Transverse colon (tissue), 4 donors: ENCODE measurements around the gene CAMTA1. TPM values are rescaled to one million over a fixed set of nuclear protein-coding genes. Genes with fewer than 3 reads are reported as not detected.

Source experiments
- DNase-seq: peaks from one replicate; pipeline ENCODE4 v3.0.0-alpha.2; 2019
- H3K27ac ChIP-seq, 4 donors: fragments of 200-600 bp; sonication (generic); 2 replicates each; pipeline ENCODE4 v1.5.1; 2016 to 2018; ENCODE audit warnings: inconsistent platforms in 4 of 4
- H3K27me3 ChIP-seq: fragments of 200-600 bp; sonication (generic); 2 replicates; pipeline ENCODE4 v1.5.1; 2017; ENCODE audit warnings: inconsistent platforms
- H3K36me3 ChIP-seq, 4 donors: fragments of 200-600 bp; sonication (generic); 2 replicates each; pipeline ENCODE4 v1.5.1; 2017 to 2019; ENCODE audit warnings: inconsistent platforms in 4 of 4
- H3K4me1 ChIP-seq, 4 donors: fragments of 200-600 bp; sonication (generic); 2 replicates each; pipeline ENCODE4 v1.5.1; 2017 to 2020; ENCODE audit warnings: inconsistent platforms in 4 of 4
- H3K4me3 ChIP-seq, 4 donors: fragments of 200-600 bp; sonication (generic); 1 replicate in 1 of 4; 2 replicates in 3 of 4; pipeline versions ENCODE4 v1.5.1 to v1.6.1; 2017 to 2019; ENCODE audit warnings: inconsistent platforms in 4 of 4
- H3K9me3 ChIP-seq, 2 donors: fragments of 200-600 bp; sonication (generic); 2 replicates each; pipeline ENCODE4 v1.5.1; 2017 to 2019; ENCODE audit warnings: inconsistent platforms in 2 of 2
- EP300 ChIP-seq: sonication (generic); formaldehyde crosslinking; IDR thresholded peaks from one replicate; pipeline ENCODE4 v1.6.1; 2017; ENCODE audit warnings: antibody characterized with exemption, low read depth
- POLR2A ChIP-seq: fragments of 450-650 bp; IDR thresholded peaks from one replicate; pipeline ENCODE4 v1.6.1; 2016; ENCODE audit warnings: antibody characterized with exemption, mild to moderate bottlenecking, moderate library complexity
- POLR2AphosphoS5 ChIP-seq, 3 donors: sonication (generic); formaldehyde crosslinking; IDR thresholded peaks; one replicate each; pipeline ENCODE4 v1.6.1; 2016; ENCODE audit warnings: antibody characterized with exemption in 3 of 3
- WGBS, 2 donors: methylation state at CpG; one replicate each; pipeline ENCODE4 v1.1.5; 2018; ENCODE audit warnings: low coverage in 1 of 2; 5-methylcytosine and 5-hydroxymethylcytosine counted together
- in situ Hi-C, 4 donors: fragments of 200-750 bp; cut with MboI; loops; one replicate each; pipeline versions ENCODE4 v1.15.0 to v1.15.1; 2017; ENCODE audit warnings: low sequenced_read_pairs in 3 of 4, low pct_ligation_motif_present in 1 of 4, low pct_unique_long_range_greater_than_20kb in 1 of 4
- intact Hi-C: fragments of 100-400 bp; cut with DNase I; formaldehyde crosslinking; loops from one replicate; pipeline ENCODE4 v1.15.1; 2023; ENCODE audit warnings: low total_unique reads
- total RNA-seq, 4 donors: library from RNA; depleted of rRNA; stranded (reverse); fragments of >200 nt; gene quantifications; one replicate each; pipeline ENCODE4 v1.1.0, GENCODE V29; 2016
- TF ChIP-seq, protein P1 (sequence below), 5 experiments: fragments of 200-600 bp in 3 of 5; fragments of 450-650 bp in 2 of 5; sonication (generic) in 3 of 5; IDR thresholded peaks; 1 replicate in 2 of 5; 2 replicates in 3 of 5; pipeline ENCODE4 v1.5.1; 2016 to 2017; ENCODE audit warnings: antibody characterized with exemption in 5 of 5, inconsistent platforms in 3 of 5, mild to moderate bottlenecking in 2 of 5, moderate library complexity in 1 of 5

Gene CAMTA1
- total RNA-seq, 4 donors from 2014 or later, result 93.8 to 268 (median 130) TPM

DNA sequence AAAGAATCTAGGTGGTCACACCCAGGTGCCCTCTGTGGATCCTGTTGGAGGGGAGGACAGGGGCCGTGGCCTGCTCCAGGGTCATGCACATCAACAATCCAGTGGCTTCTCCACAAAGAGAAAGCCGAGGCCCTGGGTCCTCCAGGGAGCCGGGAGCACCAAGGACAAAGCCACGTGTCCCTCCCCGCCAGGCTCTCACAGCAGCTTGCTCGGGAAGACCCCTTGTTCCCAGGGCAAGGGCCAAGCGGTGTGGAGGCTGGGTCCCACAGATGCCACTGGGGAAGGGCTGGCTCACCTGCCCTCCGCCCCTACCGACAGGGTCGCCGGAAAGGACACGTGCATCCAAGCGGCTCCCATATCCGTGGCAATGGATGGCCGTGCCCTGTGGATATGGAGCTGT is 793.0 kb downstream of the CAMTA1 start:
- Histone ChIP-seq H3K27me3 (no peaks in the 10 kb centered on the region), H3K27ac (no peak overlapping the region), H3K9me3 (no peaks in the 10 kb centered on the region), H3K4me3 (no peak overlapping the region), H3K36me3 (no peaks in the 10 kb centered on the region), H3K4me1 (peaks cover 0 to 4% (median 2%) of the 10 kb centered on the region in 4 donors)
- in situ Hi-C loops, result no loop called here
- no peak for DNase-seq
- TF ChIP-seq EP300, result no peak
- no peak for TF ChIP-seq POLR2A
- TF ChIP-seq POLR2AphosphoS5 (IDR thresholded peaks at IDR 0.05), result no peak
- TF ChIP-seq, protein P1, sequence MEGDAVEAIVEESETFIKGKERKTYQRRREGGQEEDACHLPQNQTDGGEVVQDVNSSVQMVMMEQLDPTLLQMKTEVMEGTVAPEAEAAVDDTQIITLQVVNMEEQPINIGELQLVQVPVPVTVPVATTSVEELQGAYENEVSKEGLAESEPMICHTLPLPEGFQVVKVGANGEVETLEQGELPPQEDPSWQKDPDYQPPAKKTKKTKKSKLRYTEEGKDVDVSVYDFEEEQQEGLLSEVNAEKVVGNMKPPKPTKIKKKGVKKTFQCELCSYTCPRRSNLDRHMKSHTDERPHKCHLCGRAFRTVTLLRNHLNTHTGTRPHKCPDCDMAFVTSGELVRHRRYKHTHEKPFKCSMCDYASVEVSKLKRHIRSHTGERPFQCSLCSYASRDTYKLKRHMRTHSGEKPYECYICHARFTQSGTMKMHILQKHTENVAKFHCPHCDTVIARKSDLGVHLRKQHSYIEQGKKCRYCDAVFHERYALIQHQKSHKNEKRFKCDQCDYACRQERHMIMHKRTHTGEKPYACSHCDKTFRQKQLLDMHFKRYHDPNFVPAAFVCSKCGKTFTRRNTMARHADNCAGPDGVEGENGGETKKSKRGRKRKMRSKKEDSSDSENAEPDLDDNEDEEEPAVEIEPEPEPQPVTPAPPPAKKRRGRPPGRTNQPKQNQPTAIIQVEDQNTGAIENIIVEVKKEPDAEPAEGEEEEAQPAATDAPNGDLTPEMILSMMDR (IDR thresholded peaks at IDR 0.05), result no peak
- WGBS, 2 donors, result 92% methylated on average over 15 of the region's 15 CpGs; no CpG with 5 or more reads in 1 of the 2 donors
- intact Hi-C loops, result no loop called here

DNA sequence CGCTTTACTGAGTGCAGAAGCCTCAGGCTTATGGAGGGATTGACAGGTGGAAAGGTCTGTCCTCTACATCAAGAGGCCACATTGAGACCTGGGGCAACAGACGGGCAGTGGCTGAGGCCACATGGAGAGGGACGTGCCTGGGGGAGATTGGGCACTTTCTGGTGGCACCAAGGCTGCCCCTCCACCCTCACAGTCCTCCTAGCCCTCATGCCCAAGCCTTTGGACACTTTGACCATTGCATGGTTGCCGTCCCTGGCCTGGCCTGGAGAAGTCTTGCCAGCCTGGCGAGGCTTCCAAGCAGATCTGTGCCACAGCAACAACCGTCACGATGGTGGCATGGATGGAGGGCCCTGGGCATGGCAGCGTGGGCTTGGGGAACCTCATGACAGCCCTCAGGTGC is 793.8 kb downstream of the CAMTA1 start:
- Histone ChIP-seq H3K27ac (no peak overlapping the region), H3K4me1 (no peaks in the 10 kb centered on the region), H3K9me3 (no peaks in the 10 kb centered on the region), H3K36me3 (no peaks in the 10 kb centered on the region), H3K4me3 (no peak overlapping the region), H3K27me3 (no peaks in the 10 kb centered on the region)
- intact Hi-C loops (no loop called here), in situ Hi-C loops (no loop called here)
- 85% methylated on average over 8 of the region's 8 CpGs; no CpG with 5 or more reads in 1 of the 2 donors for WGBS, 2 donors
- TF ChIP-seq POLR2AphosphoS5 (IDR thresholded peaks at IDR 0.05) (no peak), POLR2A (no peak), EP300 (no peak)
- TF ChIP-seq, protein P1 (IDR thresholded peaks at IDR 0.05), result no peak
- no peak for DNase-seq

DNA sequence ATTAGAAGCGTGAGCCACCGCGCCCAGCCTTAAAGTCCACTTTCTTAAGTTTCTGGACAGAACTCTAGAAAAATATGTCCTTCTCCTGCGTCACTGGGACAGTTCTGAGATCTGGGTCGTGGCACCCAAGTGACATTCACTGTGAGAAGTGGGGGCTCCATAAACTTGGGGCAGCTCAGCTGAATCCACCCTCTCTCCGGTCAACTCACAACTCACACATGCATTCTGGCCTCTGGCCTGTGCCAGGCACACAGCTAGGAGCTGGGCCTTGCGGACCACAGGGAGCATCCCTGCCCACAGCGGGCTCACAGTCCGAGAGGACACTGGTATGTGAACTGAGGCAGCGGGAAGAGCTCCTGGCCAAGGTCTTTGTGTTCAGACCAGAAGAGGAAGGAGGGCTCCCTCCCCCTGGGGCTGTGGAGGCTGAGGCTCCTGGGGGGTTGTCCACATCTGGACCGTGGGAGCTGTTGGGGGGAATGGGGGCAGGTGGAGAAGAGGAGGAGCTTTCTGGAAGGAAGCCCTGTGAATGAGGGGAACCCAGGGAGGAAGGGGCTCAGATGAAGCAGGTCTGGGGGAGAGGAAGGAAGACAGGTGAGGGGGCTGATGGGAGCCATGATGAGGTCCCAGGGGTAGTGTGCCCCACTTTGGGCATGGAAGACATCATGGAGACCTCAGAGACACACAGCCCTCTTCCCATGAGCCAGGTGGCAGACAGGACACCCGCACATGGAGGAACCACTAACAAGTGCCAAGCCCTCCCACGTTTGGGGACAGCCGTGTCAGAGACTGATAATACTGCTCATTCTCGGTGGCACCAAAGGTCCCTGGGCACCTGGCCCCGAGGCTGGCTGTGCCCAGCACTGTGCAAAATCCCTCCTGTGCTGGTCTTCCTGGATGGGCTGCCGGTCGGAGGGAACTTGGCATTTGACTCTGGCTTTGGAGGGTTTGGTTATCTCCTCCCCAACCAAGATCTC is 794.9 kb downstream of the CAMTA1 start:
- H3K36me3 ChIP-seq, result no peaks in the 10 kb centered on the region
- in situ Hi-C loops (no loop called here), intact Hi-C loops (no loop called here)
- H3K4me1 ChIP-seq, result no peaks in the 10 kb centered on the region
- H3K27me3 ChIP-seq, result no peaks in the 10 kb centered on the region
- WGBS, 2 donors, result 79 to 95% methylated on average over 4 to 17 of the region's 18 CpGs
- H3K9me3 ChIP-seq, result no peaks in the 10 kb centered on the region
- no peak overlapping the region for H3K27ac ChIP-seq
- no peak for DNase-seq
- TF ChIP-seq EP300 (no peak), POLR2A (no peak), POLR2AphosphoS5 (IDR thresholded peaks at IDR 0.05) (no peak)
- TF ChIP-seq, protein P1 (IDR thresholded peaks at IDR 0.05), result no peak
- H3K4me3 ChIP-seq, result no peak overlapping the region

DNA sequence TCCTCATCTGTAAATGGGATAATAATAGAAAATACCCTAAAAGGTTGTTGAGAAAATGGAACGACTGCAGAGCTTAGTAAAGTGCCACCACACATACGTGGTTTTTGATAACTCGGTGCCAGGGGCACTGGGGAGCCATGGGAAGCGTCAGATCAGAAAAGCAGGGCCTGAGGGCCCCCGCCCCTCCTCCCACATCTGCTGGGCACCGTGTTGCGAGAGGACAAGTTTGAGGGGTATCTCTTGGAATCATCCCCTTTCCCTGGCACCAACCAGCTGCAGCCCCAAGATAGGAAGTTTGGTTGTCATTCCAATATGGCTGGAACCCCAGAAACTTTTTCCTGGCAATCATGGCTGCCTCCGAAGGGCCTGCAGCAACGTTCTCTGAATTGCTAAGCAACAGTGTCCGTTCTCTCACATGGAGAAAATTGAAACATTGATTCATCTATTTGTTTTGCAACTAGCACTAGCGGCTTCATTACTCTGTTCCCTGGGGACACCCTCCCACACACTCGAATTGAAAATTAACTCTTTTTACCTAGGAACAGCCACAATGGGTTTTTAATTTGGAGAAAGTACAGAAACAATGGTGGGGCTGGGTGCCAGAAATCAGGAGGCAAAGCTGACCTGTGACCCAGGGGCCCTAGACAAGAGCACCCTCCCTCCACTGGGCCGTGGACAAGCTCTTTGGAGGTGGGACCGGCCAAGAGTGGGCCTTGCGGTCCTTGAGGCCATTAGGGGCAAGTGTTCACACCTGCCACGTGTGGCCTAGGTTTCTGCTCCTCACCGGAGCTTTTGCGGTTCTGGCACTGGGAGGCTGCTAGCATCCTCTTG is 795.9 kb downstream of the CAMTA1 start:
- in situ Hi-C loops (no loop called here), intact Hi-C loops (no loop called here)
- Histone ChIP-seq H3K27me3 (no peaks in the 10 kb centered on the region), H3K4me3 (no peak overlapping the region), H3K27ac (no peak overlapping the region), H3K4me1 (no peaks in the 10 kb centered on the region), H3K36me3 (no peaks in the 10 kb centered on the region), H3K9me3 (no peaks in the 10 kb centered on the region)
- no peak for DNase-seq
- TF ChIP-seq POLR2A (no peak), EP300 (no peak), POLR2AphosphoS5 (IDR thresholded peaks at IDR 0.05) (no peak)
- TF ChIP-seq, protein P1 (IDR thresholded peaks at IDR 0.05), result no peak
- WGBS, 2 donors, result 71% methylated on average over 18 of the region's 18 CpGs; no CpG with 5 or more reads in 1 of the 2 donors
